Measurements from ENCODE around the gene CACNA1C. TPM values are rescaled to one million over a fixed set of nuclear protein-coding genes. Genes with fewer than 3 reads are reported as not detected.

Gene CACNA1C
- total and polyA plus RNA-seq, 10 of the 15 experiments (the other 5 are each of a cell fraction or from before 2014, with no cell fraction given), result under 0.01 to 0.15 (median 0.09) TPM; not detected in 5

- FAIRE-seq (no peak), ATAC-seq (no peak), DNase-seq (ENCODE audit: low read depth, low spot score) (no peak)
- Histone ChIP-seq H4K20me1 (ENCODE audit: control insufficient read depth, insufficient read depth) (no peaks in the 10 kb centered on the region), H3K9ac (ENCODE audit: control insufficient read depth, insufficient read depth, low read length) (no peak overlapping the region), H3K4me2 (ENCODE audit: control insufficient read depth, insufficient read depth) (no peak overlapping the region), H3K4me1 (ENCODE audit: control insufficient read depth, insufficient read depth, low read length) (no peaks in the 10 kb centered on the region), H3K4me3 (no peak overlapping the region), H3K9me3 (replicated peaks; ENCODE audit: control insufficient read depth, insufficient read depth, low read length) (no peaks in the 10 kb centered on the region), H3K79me2 (ENCODE audit: control insufficient read depth, insufficient read depth, low read length) (no peaks in the 10 kb centered on the region), H3K36me3 (ENCODE audit: control insufficient read depth in 2 of 2, insufficient read depth in 2 of 2, low read length in 1 of 2) (no peaks in the 10 kb centered on the region), H3K27ac (ENCODE audit: control insufficient read depth, insufficient read depth) (no peak overlapping the region), H2AFZ (ENCODE audit: control insufficient read depth, low read depth, low read length) (peak overlapping the region; percentile 30; the same call in 1 of the 2 replicates), H3K27me3 (replicated peaks in 1 of 2; ENCODE audit: control insufficient read depth in 2 of 2, insufficient read depth in 2 of 2, low read length in 1 of 2) (no peaks in the 10 kb centered on the region)
- CTCF ChIA-PET, result no interaction called here
- SMC1A ChIA-PET (ENCODE audit: uncharacterized antibody, unreplicated experiment), result no interaction called here
- WGBS (ENCODE audit: insufficient coverage, insufficient replicate concordance, low lambda C conversion rate, missing lambda C conversion rate), result 68% methylated on average over 58 of the region's 61 CpGs
- in situ Hi-C loops (cut with MboI) (no loop called here), intact Hi-C loops (cut with micrococcal nuclease; ENCODE audit: unreplicated experiment) (no loop called here)
- BruUV-seq (replicated peaks), result no TSS peak
- RAD21 ChIA-PET (ENCODE audit: unreplicated experiment), result no interaction called here
- POLR2A ChIA-PET, result no interaction called here
- peak; percentile 53; the same call in 1 of the 2 replicates for TF ChIP-seq YY1 (IDR thresholded peaks at IDR 0.05; ENCODE audit: low read depth, low read length)
- no peak for TF ChIP-seq NFXL1 (IDR thresholded peaks at IDR 0.05; ENCODE audit: borderline replicate concordance)
Measured at GRCh38 chr12:2229661-2230539, 177.1 kb downstream of the CACNA1C start.

DNA sequence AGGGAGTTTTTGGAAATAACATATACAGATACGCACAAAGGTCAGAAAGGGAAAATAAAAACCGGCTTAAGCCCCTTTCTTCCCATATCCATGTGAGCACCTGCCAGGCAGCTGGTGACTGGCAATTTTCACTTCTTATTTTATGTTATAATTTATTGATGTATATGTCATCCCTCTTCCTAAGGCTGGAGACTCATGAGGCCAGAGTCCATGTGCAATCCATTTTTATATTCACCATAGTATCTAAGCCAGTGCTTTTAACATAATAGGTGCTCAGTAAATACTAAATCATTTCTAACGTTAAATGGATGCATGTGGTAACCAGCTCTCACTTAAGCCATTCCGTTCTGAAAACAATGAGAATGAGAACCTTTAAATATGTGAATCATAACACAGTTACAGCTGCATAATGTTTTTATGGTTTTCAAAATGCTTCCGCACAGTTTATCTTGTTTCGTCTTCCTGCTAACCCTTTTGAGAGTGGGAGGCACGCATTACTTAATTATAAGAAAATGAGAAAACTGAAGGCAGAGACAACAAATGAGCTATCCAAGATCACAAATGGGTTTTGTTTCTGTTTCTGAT lies 178.3 kb downstream of the CACNA1C start:
- Histone ChIP-seq H3K36me3 (ENCODE audit: control insufficient read depth in 2 of 2, insufficient read depth in 2 of 2, low read length in 1 of 2) (no peaks in the 10 kb centered on the region), H3K27ac (ENCODE audit: control insufficient read depth, insufficient read depth) (no peak overlapping the region), H3K4me2 (ENCODE audit: control insufficient read depth, insufficient read depth) (no peak overlapping the region), H3K9me3 (replicated peaks; ENCODE audit: control insufficient read depth, insufficient read depth, low read length) (no peaks in the 10 kb centered on the region), H4K20me1 (ENCODE audit: control insufficient read depth, insufficient read depth) (no peaks in the 10 kb centered on the region), H3K9ac (ENCODE audit: control insufficient read depth, insufficient read depth, low read length) (no peak overlapping the region), H3K4me1 (ENCODE audit: control insufficient read depth, insufficient read depth, low read length) (no peaks in the 10 kb centered on the region), H3K79me2 (ENCODE audit: control insufficient read depth, insufficient read depth, low read length) (no peaks in the 10 kb centered on the region), H3K4me3 (no peak overlapping the region), H2AFZ (ENCODE audit: control insufficient read depth, low read depth, low read length) (no peak overlapping the region), H3K27me3 (replicated peaks in 1 of 2; ENCODE audit: control insufficient read depth in 2 of 2, insufficient read depth in 2 of 2, low read length in 1 of 2) (no peaks in the 10 kb centered on the region)
- SMC1A ChIA-PET (ENCODE audit: uncharacterized antibody, unreplicated experiment), result interaction anchor here (1.2 kb wide), 1 partner anchor 8 kb away, joined by 4 read pairs; no protein-coding TSS in a partner anchor
- BruUV-seq (replicated peaks), result no TSS peak
- intact Hi-C loops (cut with micrococcal nuclease; ENCODE audit: unreplicated experiment), result no loop called here
- in situ Hi-C loops (cut with MboI), result no loop called here
- POLR2A ChIA-PET, result no interaction called here
- CTCF ChIA-PET, result interaction anchor here (0.6 kb wide), 1 partner anchor 173 kb away, joined by 3 read pairs; no protein-coding TSS in a partner anchor
- DNase-seq (ENCODE audit: low read depth, low spot score) (no peak), FAIRE-seq (no peak), ATAC-seq (no peak)
- 69% methylated on average over 7 of the region's 7 CpGs for WGBS (ENCODE audit: insufficient coverage, insufficient replicate concordance, low lambda C conversion rate, missing lambda C conversion rate)
- RAD21 ChIA-PET (ENCODE audit: unreplicated experiment), result no interaction called here
- TF ChIP-seq RAD21 (IDR thresholded peaks at IDR 0.05; ENCODE audit: insufficient read depth, low read depth, low read length) (no peak), USF2 (IDR thresholded peaks at IDR 0.05; ENCODE audit: borderline replicate concordance, low read depth, low read length) (no peak), EED (IDR thresholded peaks at IDR 0.05; ENCODE audit: low read depth) (no peak), NFXL1 (IDR thresholded peaks at IDR 0.05; ENCODE audit: borderline replicate concordance) (no peak), ZBED1 (IDR thresholded peaks at IDR 0.05; ENCODE audit: borderline replicate concordance) (no peak), MLLT1 (IDR thresholded peaks at IDR 0.05) (no peak), ATF7 (IDR thresholded peaks at IDR 0.05; ENCODE audit: low read depth) (no peak), YBX1 (IDR thresholded peaks at IDR 0.05) (no peak), LARP7 (IDR thresholded peaks at IDR 0.05) (no peak), CREB1 (IDR thresholded peaks at IDR 0.05; ENCODE audit: low read depth) (no peak), HDGF (IDR thresholded peaks at IDR 0.05) (no peak)
- TF ChIP-seq, protein P1, sequence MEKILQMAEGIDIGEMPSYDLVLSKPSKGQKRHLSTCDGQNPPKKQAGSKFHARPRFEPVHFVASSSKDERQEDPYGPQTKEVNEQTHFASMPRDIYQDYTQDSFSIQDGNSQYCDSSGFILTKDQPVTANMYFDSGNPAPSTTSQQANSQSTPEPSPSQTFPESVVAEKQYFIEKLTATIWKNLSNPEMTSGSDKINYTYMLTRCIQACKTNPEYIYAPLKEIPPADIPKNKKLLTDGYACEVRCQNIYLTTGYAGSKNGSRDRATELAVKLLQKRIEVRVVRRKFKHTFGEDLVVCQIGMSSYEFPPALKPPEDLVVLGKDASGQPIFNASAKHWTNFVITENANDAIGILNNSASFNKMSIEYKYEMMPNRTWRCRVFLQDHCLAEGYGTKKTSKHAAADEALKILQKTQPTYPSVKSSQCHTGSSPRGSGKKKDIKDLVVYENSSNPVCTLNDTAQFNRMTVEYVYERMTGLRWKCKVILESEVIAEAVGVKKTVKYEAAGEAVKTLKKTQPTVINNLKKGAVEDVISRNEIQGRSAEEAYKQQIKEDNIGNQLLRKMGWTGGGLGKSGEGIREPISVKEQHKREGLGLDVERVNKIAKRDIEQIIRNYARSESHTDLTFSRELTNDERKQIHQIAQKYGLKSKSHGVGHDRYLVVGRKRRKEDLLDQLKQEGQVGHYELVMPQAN (conservative IDR thresholded peaks at IDR 0.05), result no peak

Measured in GM12878 (cell line).